GM23248 (cell line): Measurements from ENCODE around the gene FCER2.

ENCODE experiments used
- EZH2 ChIP-seq: fragments of 200-600 bp; sonication (generic); IDR thresholded peaks from 2 replicates; pipeline ENCODE4 v1.6.1; 2018; ENCODE audit warnings: antibody characterized with exemption, mild to moderate bottlenecking; ENCODE audit not compliant: insufficient read depth, poor library complexity, severe bottlenecking
- EZH2phosphoT487 ChIP-seq: fragments of 200-600 bp; sonication (generic); IDR thresholded peaks from 2 replicates; pipeline ENCODE4 v1.6.1; 2018; ENCODE audit warnings: antibody characterized with exemption, moderate library complexity, mild to moderate bottlenecking, low read depth; ENCODE audit not compliant: insufficient read depth

DNA sequence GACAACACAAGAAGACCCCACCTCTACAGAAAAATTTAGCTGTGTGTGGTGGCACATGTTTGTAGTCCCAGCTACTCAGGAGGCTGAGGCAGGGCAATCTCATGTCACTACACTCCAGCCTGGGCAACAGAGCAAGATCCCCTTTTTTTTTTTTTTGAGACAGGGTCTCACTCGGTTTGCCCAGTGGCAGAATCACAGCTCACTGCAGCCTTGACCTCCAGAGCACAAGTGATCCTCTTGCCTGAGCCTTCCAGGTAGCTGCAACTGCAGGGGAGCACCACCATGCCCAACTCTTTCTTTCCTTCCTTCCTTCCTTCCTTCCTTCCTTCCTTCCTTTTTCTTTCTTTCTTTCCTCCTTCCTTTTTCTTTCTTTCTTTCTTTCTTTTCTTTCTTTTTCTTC, 34.2 kb upstream of the FCER2 start:
- no peak for TF ChIP-seq EZH2
- TF ChIP-seq EZH2phosphoT487, result no peak
